ENCODE results near the gene TTLL3.

DNA sequence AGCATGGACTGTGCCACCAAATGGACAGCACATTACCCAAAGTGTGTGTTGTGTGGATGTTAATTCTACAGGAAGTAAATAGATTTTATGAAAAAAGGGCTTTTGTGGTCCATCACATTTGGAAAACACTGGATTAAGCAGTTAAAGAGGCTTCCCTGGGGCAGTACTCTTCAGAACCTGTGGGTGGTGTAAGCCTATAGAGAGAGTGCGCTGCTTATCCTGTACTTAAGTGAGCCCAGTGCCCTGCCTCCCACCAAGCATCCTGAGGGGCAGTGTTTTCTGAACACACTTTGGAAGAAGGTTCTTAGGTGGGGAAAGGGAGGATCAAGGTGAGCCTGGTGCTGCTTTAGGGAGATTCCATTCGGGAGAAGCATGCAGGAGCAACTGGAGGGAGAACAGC is 10.9 kb downstream of the TTLL3 start:
- no peak for TF ChIP-seq POLR2A (IDR thresholded peaks at IDR 0.05)
- TF ChIP-seq, protein P1, sequence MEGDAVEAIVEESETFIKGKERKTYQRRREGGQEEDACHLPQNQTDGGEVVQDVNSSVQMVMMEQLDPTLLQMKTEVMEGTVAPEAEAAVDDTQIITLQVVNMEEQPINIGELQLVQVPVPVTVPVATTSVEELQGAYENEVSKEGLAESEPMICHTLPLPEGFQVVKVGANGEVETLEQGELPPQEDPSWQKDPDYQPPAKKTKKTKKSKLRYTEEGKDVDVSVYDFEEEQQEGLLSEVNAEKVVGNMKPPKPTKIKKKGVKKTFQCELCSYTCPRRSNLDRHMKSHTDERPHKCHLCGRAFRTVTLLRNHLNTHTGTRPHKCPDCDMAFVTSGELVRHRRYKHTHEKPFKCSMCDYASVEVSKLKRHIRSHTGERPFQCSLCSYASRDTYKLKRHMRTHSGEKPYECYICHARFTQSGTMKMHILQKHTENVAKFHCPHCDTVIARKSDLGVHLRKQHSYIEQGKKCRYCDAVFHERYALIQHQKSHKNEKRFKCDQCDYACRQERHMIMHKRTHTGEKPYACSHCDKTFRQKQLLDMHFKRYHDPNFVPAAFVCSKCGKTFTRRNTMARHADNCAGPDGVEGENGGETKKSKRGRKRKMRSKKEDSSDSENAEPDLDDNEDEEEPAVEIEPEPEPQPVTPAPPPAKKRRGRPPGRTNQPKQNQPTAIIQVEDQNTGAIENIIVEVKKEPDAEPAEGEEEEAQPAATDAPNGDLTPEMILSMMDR (IDR thresholded peaks at IDR 0.05) = no peak
